HG02623 (cell line): Measurements from ENCODE around the gene CEP250.
A peak's percentile ranks its signal among the peaks of the same experiment; 100 is the strongest.
"Not testable (repeated sequence)": the region's sequence is repeated elsewhere in the genome, so short reads cannot be mapped to it uniquely, and the experiment has no call there.

Experiments used
- ATAC-seq: cut with Tn5 transposase; IDR thresholded peaks from one replicate; pipeline ENCODE4 v1.9.1; 2021; ENCODE audit warnings: moderate library complexity; ENCODE audit not compliant: unreplicated experiment

The CEP250 gene

GRCh38 chr20:35523298-35523888 lies 68.0 kb downstream of the CEP250 start:
- ATAC-seq: no peak

- ATAC-seq: no peak
These were observed 70.2 kb downstream of the CEP250 start for GRCh38 chr20:35525639-35526038.

DNA sequence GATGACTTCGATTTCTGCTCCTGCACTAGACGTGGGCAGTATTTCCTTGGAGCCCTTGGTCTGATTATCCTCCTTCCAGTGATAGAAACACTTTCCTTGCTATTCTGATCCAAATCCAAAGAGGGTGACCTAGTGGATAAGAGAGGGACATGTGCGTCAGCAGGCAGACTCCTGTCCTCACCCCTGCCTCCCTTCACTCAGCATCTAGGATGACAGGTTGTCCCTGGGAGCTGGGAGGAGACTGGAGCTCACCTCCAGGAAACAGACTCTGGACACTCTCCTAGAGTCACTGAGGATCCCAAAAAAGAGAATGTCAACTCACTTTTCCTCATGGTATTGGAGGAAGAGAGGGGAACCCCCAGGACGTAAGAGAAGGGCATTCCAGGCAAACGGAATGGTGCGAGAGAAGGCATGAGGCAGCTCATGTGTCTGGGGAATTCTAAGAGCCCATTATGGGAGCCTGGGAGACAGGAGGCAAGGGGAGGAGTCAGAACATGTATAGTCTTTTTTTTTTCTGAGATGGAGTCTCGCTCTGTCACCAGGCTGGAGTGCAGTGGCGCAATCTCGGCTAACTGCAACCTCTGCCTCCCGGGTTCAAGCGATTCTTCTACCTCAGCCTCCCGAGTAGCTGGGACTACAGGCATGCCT lies 71.8 kb downstream of the CEP250 start:
- no peak for ATAC-seq

DNA sequence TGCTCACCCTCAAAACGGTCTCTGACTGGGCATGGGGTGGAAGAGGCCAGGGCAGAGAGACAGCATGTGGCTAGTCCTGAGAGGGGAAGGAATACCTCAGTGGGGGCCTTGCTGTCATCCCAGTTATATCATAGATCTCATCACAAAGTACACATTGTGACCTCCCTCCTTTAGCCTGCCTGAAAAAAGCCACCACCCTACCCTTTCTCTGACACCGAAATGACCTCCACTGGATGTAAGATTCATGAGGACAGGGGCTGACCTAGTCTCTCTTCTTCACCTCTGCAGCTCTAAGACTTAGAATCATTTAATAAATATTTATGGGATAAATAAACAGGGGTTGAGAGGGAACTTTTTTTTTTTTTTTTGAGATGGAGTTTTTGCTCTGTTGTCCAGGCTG lies 74.2 kb downstream of the CEP250 start, which contains the start of gene C20orf173:
Gene C20orf173, minus strand, starts transcription at position 101 of the 400 bp plus-strand sequence. CDS start 279 bp downstream, outside the sequence.
- ATAC-seq: no peak

DNA sequence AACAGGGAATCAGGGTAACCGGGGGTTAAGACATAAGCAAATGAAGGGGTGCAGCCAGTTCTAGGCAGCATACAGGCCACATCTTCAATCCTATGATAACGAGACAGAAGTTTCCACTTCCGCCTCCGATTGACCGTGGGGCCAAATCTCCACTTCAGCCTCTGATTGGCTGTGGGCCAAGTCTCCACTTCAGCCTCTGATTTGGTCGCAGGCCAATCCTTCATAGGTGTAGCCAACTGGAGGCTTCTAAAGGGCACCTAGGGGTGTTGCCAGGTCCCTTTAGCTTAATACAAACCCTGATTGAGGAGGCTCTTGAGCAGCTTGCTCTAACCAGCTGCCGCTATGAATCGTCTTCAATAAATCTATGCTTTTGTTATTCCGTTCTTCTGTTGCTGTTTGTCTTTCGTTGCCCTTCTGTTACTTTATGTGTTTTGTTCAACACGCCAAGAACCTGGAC lies 84.4 kb downstream of the CEP250 start:
- no peak for ATAC-seq

DNA sequence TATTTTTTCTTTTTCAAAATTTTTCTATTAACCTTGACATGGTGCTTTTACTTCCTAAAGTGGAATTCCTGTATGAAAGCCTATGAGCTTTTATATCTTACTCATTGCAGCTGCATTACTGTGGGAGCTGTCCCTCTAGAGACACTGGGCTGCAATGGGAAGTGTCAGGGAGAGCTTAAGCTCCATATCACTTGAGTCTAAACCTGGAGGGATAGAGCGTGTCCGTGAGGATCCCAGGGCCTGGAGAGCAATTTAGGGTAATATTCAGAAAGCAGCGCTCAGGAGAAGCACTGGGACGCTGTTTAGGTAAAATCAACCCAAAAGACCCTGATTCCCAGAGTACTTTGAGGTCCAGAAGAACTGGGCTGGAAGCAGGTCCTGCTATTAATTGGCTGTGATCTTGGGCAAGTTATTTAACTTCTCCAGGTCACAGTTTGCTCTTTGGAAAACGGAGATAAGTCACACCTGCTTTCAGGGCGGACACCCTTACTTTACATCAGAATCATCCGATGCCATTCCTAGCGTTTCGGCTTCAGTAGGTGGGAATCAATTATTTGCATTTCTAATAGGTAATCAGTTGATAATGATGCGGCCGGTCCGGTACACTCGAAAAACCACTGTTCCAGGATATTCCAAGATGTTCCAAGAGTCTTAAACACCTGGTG lies 85.9 kb downstream of the CEP250 start:
- no peak for ATAC-seq

- ATAC-seq: peak; percentile 96
These were observed 86.6 kb downstream of the CEP250 start, which contains the start of gene ERGIC3 for GRCh38 chr20:35541783-35542662. Gene ERGIC3, plus strand, starts transcription at chr20:35542078. Its CDS starts 20 bp downstream, at chr20:35542098.

GRCh38 chr20:35542990-35543389 lies 87.6 kb downstream of the CEP250 start:
- ATAC-seq: no peak

DNA sequence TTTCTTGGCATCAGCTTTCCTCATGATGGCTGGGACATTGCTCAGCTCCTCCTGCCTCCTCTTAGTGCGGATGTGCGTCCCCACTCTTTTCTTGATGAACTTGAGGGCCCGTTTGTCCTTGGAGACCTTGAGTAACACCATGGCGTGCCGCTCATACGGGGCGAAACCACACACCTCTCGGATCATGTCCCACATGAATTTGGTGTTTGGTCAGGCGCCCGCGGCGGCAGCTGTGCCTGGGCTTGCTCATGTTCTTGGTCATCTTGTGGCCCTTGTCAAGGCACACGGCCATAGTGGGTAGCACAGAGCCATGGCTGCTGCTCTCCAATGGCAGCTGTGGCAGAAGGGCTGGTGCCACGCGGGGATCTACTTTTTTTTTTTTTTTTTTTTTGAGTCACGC lies 89.0 kb downstream of the CEP250 start:
- ATAC-seq: no peak

DNA sequence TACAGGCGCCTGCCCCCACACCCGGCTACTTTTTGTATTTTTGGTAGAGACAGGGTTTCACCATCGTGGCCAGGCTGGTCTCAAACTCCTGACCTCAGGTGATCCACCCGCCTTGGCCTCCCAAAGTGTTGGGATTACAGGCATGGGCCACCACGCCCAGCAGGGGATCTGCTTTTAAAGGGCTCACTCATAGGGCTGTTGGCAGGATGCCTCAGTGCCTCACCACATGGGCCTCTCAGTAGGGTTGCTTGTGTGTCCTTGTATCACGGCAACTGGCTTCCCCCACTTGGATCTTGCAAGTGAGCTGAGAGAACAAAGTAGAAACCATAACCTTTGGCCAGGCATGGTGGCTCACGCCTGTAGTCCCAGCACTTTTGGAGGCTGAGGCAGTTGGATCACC lies 89.5 kb downstream of the CEP250 start:
- not testable (repeated sequence) for ATAC-seq

DNA sequence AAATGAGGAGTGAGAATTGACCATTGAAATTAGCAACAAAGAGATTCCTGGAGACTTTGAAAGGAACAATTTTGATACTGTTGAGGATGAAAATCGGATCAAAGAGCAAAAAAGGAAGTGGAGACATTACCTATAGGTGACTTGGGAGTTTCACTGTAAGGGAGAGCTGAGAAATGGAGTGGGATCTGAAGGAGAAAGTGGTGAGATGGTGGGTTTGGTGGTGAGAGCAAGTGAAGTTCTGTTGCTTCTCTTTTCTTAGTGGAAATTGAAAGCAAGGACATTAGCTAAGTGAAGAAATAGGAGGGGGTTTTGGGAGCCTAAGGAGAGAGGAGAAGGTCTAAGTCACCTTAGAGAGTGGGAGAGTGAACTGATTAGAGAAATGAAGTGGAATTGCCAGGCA lies 90.7 kb downstream of the CEP250 start:
- no peak for ATAC-seq

DNA sequence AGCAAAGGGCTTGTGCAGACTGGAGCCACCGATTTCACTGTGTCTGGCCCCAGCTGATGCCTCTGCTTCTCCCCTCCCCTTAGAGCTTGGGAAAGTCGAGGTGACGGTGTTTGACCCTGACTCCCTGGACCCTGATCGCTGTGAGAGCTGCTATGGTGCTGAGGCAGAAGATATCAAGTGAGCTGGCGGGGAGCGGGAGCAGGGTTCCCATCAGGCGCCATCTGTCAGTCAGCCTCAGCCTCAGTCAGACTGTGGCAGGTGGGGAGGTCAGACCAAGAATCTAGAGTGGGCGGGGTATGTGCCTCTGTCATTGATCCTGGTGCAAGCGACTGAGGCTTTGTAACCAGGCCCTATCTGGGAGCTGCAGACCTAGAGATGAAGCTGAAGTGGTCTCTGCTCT lies 91.9 kb downstream of the CEP250 start:
- ATAC-seq: no peak

DNA sequence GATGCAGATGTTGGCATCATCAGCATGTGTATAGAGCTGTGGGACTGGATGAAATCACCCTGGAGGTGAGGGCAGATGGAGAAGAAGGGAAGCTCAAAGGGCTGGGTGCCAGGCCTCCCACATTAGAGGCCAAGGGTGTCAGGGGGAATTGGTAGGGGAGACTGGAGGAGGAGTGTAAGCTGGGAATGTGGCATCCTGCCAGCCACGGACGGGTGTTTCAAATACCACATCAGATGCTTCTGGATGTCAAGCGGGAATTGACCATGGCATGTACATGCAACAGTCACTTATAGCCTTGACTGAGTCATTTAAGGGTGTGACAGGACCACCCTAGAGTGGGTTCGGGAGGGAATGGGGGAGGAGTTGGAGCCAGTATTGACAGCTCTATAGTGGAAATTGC lies 96.1 kb downstream of the CEP250 start:
- no peak for ATAC-seq

- ATAC-seq: no peak
These were observed 97.5 kb downstream of the CEP250 start for GRCh38 chr20:35552914-35553313.

DNA sequence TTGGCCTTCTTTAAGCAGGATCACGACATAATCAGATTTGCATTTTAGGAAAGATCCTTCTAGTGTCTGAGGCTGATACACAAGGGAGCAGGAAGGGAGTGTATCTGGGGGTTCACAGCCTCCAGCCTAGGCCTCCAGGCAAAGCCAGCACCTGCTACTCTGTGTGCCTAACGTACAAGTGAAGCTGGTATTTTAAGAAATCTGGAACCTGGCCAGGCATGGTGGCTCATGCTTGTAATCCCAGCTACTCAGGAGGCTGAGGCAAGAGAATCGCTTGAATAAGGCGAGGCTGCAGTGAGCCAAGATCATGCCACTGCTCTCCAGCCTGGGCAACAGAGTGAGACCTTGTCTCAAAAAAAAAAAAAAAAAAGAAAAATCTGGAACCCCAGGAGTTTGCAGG lies 100.1 kb downstream of the CEP250 start:
- not testable (repeated sequence) for ATAC-seq

DNA sequence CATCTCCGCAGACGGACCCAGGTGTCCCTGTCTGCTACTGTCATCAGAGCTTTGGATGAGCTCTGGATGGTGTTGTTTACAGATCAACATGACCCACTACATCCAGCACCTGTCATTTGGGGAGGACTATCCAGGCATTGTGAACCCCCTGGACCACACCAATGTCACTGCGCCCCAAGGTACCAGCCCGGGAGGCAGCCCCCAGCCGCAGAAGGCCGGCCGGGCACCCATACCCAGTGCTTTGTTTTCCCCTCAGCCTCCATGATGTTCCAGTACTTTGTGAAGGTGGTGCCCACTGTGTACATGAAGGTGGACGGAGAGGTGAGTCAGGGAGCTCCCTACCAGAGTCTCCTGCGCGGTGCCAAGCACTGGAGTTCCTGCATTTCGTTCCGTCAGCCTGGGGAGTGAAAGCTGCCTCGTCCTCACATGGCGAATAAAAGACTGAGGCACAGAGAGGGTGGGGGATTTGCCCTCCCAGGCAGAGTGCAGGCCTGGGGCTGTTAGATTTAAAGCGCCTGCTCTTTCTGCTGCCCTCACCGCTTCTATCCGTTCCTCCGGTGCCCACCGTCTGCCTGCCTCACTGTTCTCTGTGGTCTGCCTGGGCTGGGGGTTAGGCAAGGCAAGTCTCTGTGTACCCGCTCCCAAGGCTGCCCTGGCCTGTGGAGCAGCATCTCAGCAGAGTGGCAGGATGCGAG lies 100.7 kb downstream of the CEP250 start:
- ATAC-seq: no peak

GRCh38 chr20:35556871-35557270 lies 101.5 kb downstream of the CEP250 start:
- ATAC-seq: no peak

GRCh38 chr20:35558451-35558850 lies 103.1 kb downstream of the CEP250 start:
- ATAC-seq: no peak

DNA sequence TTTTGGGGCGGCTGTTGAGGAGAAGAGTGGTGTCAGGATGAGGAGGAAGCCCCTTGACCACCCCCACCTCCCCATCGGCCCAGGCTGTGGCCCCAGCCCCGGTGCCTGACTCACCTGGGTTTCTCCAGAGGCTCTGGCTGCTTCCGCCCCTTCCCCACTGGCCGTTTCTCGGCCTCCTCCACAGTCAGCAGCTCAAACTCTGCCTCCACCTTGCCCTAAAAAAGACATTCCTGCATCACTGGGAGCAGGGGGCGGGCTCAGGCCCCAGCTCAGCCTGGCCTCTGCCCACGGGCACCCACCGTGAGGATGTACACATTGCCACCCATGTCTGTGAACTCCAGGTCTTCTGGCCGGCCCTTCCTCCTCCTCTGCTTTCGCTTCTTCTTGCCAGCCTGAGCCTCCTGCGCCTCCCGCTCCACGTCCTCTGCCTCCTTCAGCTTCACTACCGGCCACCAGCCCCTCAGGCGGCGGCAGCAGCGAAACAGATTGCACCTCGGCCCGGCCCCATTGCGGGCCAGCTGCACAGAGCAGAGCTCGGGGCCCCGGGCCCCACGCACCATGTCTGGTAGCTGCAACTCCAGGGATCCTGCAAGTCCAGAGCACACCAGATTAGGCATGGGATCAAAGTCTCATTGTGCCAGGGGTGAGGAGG lies 103.8 kb downstream of the CEP250 start:
- ATAC-seq: no peak

GRCh38 chr20:35560105-35560511 lies 104.7 kb downstream of the CEP250 start:
- ATAC-seq: no peak
